Measurements from ENCODE around the gene PPIC.
"Not testable (repeated sequence)": the region's sequence is repeated elsewhere in the genome, so short reads cannot be mapped to it uniquely, and the experiment has no call there.

Gene PPIC

GRCh38 chr5:122985006-122985700 lies 51.4 kb downstream of the PPIC start:
- H3K4me3 Mint-ChIP-seq, result no peak overlapping the region
- no peaks in the 10 kb centered on the region for H3K4me1 Mint-ChIP-seq (ENCODE audit: low read depth)
- H3K27ac Mint-ChIP-seq, result no peak overlapping the region
- H3K36me3 Mint-ChIP-seq (ENCODE audit: low read depth), result no peaks in the 10 kb centered on the region
- H3K9me3 Mint-ChIP-seq, result no peaks in the 10 kb centered on the region
- H3K27me3 Mint-ChIP-seq (ENCODE audit: low read depth), result peaks cover 4% of the 10 kb centered on the region

GRCh38 chr5:122984425-122984824 lies 52.1 kb downstream of the PPIC start:
- Mint-ChIP-seq H3K9me3 (no peaks in the 10 kb centered on the region), H3K36me3 (ENCODE audit: low read depth) (no peaks in the 10 kb centered on the region), H3K4me1 (ENCODE audit: low read depth) (no peaks in the 10 kb centered on the region)

DNA sequence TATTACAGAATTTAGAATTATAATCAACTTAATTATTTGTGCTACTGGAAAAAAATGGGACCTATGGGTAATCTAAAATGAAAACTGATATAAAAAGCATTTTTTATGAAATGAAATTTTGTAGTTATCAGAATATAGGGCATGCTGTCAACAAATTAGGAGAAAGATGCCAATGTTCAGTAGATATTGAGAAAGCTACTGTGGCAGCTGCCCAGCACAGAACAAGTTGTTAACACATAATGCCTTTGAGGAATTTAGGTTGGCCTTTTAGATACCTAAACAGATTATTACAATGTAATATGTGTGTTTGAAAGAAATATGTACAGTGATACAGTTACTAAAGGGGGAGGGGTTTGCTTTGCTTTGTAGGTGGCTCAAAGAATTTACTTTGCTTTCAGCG lies 54.1 kb downstream of the PPIC start:
- no peaks in the 10 kb centered on the region for H3K36me3 Mint-ChIP-seq (ENCODE audit: low read depth)
- no peaks in the 10 kb centered on the region for H3K4me1 Mint-ChIP-seq (ENCODE audit: low read depth)
- no peaks in the 10 kb centered on the region for H3K9me3 Mint-ChIP-seq
- H3K27me3 Mint-ChIP-seq (ENCODE audit: low read depth), result peaks cover 4% of the 10 kb centered on the region
- no peak overlapping the region for H3K27ac Mint-ChIP-seq
- no peak overlapping the region for H3K4me3 Mint-ChIP-seq

More at GRCh38 chr5:122984425-122984824, 52.1 kb downstream of the PPIC start:
- peaks cover 4% of the 10 kb centered on the region for H3K27me3 Mint-ChIP-seq (ENCODE audit: low read depth)
- no peak overlapping the region for H3K4me3 Mint-ChIP-seq
- H3K27ac Mint-ChIP-seq, result no peak overlapping the region

GRCh38 chr5:122981846-122982245 lies 54.7 kb downstream of the PPIC start:
- Mint-ChIP-seq H3K4me1 (ENCODE audit: low read depth) (no peaks in the 10 kb centered on the region), H3K27ac (no peak overlapping the region), H3K4me3 (no peak overlapping the region), H3K27me3 (ENCODE audit: low read depth) (peaks cover 3% of the 10 kb centered on the region), H3K36me3 (ENCODE audit: low read depth) (no peaks in the 10 kb centered on the region), H3K9me3 (no peaks in the 10 kb centered on the region)

DNA sequence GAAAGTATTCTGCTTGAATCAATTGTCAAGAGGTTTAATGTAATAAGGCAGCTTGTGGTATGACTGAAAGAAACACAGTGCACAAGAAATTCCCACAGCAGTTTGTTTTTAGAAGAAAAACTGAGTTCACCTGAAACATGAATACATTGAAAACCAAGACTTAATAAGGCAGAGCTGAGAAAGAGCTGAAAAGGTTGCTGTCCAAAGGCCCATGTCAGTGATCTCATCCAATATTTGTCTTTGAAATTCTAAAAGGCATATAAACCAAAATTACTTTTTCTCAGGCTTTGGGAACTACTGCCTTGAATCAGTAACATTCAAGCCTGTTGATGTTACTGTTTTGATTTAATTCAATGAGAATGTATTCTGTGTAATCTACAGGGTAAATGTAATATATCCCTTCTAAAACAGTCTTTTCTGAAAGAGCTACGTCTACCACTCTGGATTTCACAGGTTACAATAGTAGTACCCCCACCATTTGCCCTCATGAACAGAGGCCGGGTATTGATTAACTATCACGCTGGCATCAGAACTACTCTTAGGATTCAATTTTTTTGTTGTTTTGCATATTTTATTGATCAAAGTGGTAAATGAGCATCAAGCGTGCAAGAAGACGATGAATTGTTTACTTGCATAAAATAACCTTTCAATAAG lies 57.8 kb downstream of the PPIC start:
- Mint-ChIP-seq H3K27me3 (ENCODE audit: low read depth) (peaks cover 6% of the 10 kb centered on the region), H3K4me3 (no peak overlapping the region), H3K27ac (no peak overlapping the region), H3K9me3 (no peaks in the 10 kb centered on the region), H3K4me1 (ENCODE audit: low read depth) (no peaks in the 10 kb centered on the region), H3K36me3 (ENCODE audit: low read depth) (no peaks in the 10 kb centered on the region)

- H3K4me3 Mint-ChIP-seq, result no peak overlapping the region
These were observed 58.5 kb downstream of the PPIC start for GRCh38 chr5:122978068-122978467.

GRCh38 chr5:122977319-122977718 lies 59.2 kb downstream of the PPIC start:
- no peaks in the 10 kb centered on the region for H3K9me3 Mint-ChIP-seq
- H3K4me3 Mint-ChIP-seq, result no peak overlapping the region
- H3K27me3 Mint-ChIP-seq (ENCODE audit: low read depth), result peaks cover 6% of the 10 kb centered on the region
- H3K4me1 Mint-ChIP-seq (ENCODE audit: low read depth), result no peaks in the 10 kb centered on the region
- H3K36me3 Mint-ChIP-seq (ENCODE audit: low read depth), result no peaks in the 10 kb centered on the region
- H3K27ac Mint-ChIP-seq, result no peak overlapping the region

More at GRCh38 chr5:122978068-122978467, 58.5 kb downstream of the PPIC start:
- no peak overlapping the region for H3K27ac Mint-ChIP-seq
- no peaks in the 10 kb centered on the region for H3K9me3 Mint-ChIP-seq
- H3K4me1 Mint-ChIP-seq (ENCODE audit: low read depth), result no peaks in the 10 kb centered on the region
- no peaks in the 10 kb centered on the region for H3K36me3 Mint-ChIP-seq (ENCODE audit: low read depth)
- H3K27me3 Mint-ChIP-seq (ENCODE audit: low read depth), result peaks cover 6% of the 10 kb centered on the region

GRCh38 chr5:122974251-122974650 lies 62.3 kb downstream of the PPIC start:
- not testable (repeated sequence) for H3K27me3 Mint-ChIP-seq (ENCODE audit: low read depth); H3K4me1 Mint-ChIP-seq (ENCODE audit: low read depth); H3K4me3 Mint-ChIP-seq; H3K27ac Mint-ChIP-seq; H3K36me3 Mint-ChIP-seq (ENCODE audit: low read depth); H3K9me3 Mint-ChIP-seq

DNA sequence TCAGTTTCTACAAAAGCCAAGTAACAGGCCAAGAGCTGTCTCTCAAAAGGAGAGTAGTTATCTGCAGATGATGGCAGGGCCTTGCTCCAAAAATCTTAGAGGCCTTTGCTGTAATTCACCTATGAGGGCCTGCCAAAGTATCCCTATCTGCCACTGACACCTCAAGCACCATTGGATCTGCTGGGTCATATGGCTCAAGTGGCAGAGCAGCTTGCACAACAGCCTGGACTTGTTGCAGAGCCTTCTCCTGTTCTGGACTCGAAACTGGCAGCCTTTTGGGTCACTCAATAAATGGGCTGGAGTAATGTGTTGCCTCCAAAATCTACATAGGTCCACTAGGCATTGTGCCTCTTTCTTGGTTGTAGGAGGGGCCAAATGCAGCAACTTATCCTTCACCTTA lies 62.8 kb downstream of the PPIC start:
- H3K27ac Mint-ChIP-seq; H3K9me3 Mint-ChIP-seq; H3K27me3 Mint-ChIP-seq (ENCODE audit: low read depth); H3K36me3 Mint-ChIP-seq (ENCODE audit: low read depth); H3K4me1 Mint-ChIP-seq (ENCODE audit: low read depth); H3K4me3 Mint-ChIP-seq: not testable (repeated sequence)
